TTC549 (cell line): ENCODE data around the gene TMEFF1.

Experiments used
- FAIRE-seq: peaks from 2 replicates; lab custom pipeline; 2012; peaks lifted over from hg19 to GRCh38; lab: Jason Lieb, UNC

Gene TMEFF1

GRCh38 chr9:100448266-100448665 is 24.7 kb upstream of the TMEFF1 start:
- no peak for FAIRE-seq

- no peak for FAIRE-seq
Measured at GRCh38 chr9:100449420-100449819, 23.5 kb upstream of the TMEFF1 start.

- FAIRE-seq: no peak
Measured at GRCh38 chr9:100452894-100453293, 20.1 kb upstream of the TMEFF1 start.

- FAIRE-seq: no peak
Measured at GRCh38 chr9:100455470-100455869, 17.5 kb upstream of the TMEFF1 start.

GRCh38 chr9:100457517-100457916 is 15.4 kb upstream of the TMEFF1 start:
- FAIRE-seq: no peak

- no peak for FAIRE-seq
Measured at GRCh38 chr9:100459963-100460362, 13.0 kb upstream of the TMEFF1 start.

- no peak for FAIRE-seq
Measured at GRCh38 chr9:100465274-100465673, 7.7 kb upstream of the TMEFF1 start.

- no peak for FAIRE-seq
Measured at GRCh38 chr9:100465761-100466160, 7.2 kb upstream of the TMEFF1 start.

- no peak for FAIRE-seq
Measured at GRCh38 chr9:100466171-100466828, 6.6 kb upstream of the TMEFF1 start.

- no peak for FAIRE-seq
Measured at GRCh38 chr9:100466829-100467221, 6.1 kb upstream of the TMEFF1 start.

- no peak for FAIRE-seq
Measured at GRCh38 chr9:100468041-100468440, 4.9 kb upstream of the TMEFF1 start.

GRCh38 chr9:100472268-100472667 is 681 bp upstream of the TMEFF1 start:
- FAIRE-seq: no peak

- FAIRE-seq: no peak
Measured at GRCh38 chr9:100473276-100474081, 530 bp downstream of the TMEFF1 start.

- FAIRE-seq: no peak
Measured at GRCh38 chr9:100474082-100474923, 1.4 kb downstream of the TMEFF1 start.

- FAIRE-seq: no peak
Measured at GRCh38 chr9:100474924-100475276, 2.0 kb downstream of the TMEFF1 start.

GRCh38 chr9:100477241-100477640 is 4.3 kb downstream of the TMEFF1 start:
- no peak for FAIRE-seq

- FAIRE-seq: no peak
Measured at GRCh38 chr9:100478192-100478591, 5.2 kb downstream of the TMEFF1 start.

- FAIRE-seq: no peak
Measured at GRCh38 chr9:100479820-100480219, 6.9 kb downstream of the TMEFF1 start.

GRCh38 chr9:100485196-100485595 is 12.2 kb downstream of the TMEFF1 start:
- FAIRE-seq: no peak

GRCh38 chr9:100486479-100487176 is 13.7 kb downstream of the TMEFF1 start:
- FAIRE-seq: no peak

- FAIRE-seq: no peak
Measured at GRCh38 chr9:100488177-100488576, 15.2 kb downstream of the TMEFF1 start.

- FAIRE-seq: no peak
Measured at GRCh38 chr9:100489836-100490235, 16.9 kb downstream of the TMEFF1 start.
